IPS-15b (cell line): Measurements from ENCODE around the gene APRT.
"Not testable (repeated sequence)": the region's sequence is repeated elsewhere in the genome, so short reads cannot be mapped to it uniquely, and the experiment has no call there.

Source experiments
- H3K27me3 ChIP-seq: one replicate; pipeline ENCODE4 v1.6.1; 2013; ENCODE audit warnings: low read length; ENCODE audit not compliant: control insufficient read depth, insufficient read depth
- H3K36me3 ChIP-seq: one replicate; pipeline ENCODE4 v1.6.1; 2013; ENCODE audit warnings: low read length; ENCODE audit not compliant: control insufficient read depth, insufficient read depth
- H3K4me1 ChIP-seq: one replicate; pipeline ENCODE4 v1.6.1; 2013; ENCODE audit warnings: mild to moderate bottlenecking, low read length; ENCODE audit not compliant: control insufficient read depth, insufficient read depth
- H3K4me3 ChIP-seq: one replicate; pipeline ENCODE4 v1.5.1; 2013; ENCODE audit warnings: low read depth, low read length
- H3K9ac ChIP-seq: one replicate; pipeline ENCODE4 v1.6.1; 2013; ENCODE audit warnings: low read depth, mild to moderate bottlenecking, low read length
- H3K9me3 ChIP-seq: one replicate; pipeline ENCODE4 v1.6.1; 2013; ENCODE audit warnings: mild to moderate bottlenecking, low read length; ENCODE audit not compliant: control insufficient read depth, insufficient read depth

Gene APRT

DNA sequence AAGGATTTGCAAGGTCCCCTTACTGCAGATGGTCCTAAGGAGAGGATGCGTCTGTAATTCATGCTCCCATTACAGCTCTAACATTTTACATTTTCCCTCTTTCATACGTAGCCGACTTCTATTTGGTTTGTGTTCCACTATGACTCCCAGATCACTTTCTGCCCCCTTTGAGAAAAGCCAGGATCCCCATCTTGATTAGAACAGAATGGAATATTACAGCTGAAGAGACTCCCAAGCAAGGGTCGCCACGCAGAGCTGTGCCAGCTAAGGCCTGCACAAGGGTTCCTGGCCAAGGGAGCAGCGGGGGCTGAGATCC, 11.5 kb downstream of the APRT start:
- no peak overlapping the region for H3K4me3 ChIP-seq
- H3K9ac ChIP-seq: no peak overlapping the region
- no peaks in the 10 kb centered on the region for H3K9me3 ChIP-seq
- H3K4me1 ChIP-seq: no peaks in the 10 kb centered on the region
- peaks cover 10% of the 10 kb centered on the region for H3K36me3 ChIP-seq
- no peaks in the 10 kb centered on the region for H3K27me3 ChIP-seq

DNA sequence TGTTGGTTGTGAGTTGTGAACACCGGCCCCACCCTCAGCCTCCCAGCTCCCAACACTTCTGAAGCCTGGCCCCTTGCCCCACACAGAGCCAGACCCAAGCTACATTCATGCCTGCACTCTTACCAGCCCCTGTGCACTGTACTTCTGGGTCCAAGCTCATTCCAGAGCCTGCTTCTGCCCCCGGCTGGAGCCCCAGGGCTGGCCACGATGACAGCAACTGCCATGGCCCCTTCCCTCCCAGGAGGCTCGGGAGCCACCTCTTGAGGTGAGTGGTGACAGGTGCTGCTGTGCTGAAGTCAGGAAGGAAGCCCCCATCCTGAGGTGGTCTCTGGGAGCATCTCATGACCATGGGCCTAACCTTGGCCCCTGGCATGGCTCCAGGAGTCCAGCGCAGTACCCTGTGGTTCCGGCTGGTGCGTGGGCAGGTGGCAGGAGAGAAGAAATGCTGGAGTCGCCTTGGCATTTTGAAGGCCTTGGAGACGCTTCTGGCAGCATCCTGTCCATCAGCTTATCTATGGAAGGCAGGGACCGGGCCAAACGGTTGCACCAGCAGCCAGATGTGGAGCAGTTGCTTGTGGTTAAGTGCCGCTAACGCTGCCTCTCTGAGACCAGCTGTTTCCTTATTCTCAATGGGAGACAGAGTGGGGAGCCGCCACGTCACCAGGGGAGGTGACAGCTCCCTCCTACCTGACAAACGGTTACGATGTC, 12.0 kb downstream of the APRT start:
- no peak overlapping the region for H3K4me3 ChIP-seq
- no peaks in the 10 kb centered on the region for H3K27me3 ChIP-seq
- no peaks in the 10 kb centered on the region for H3K9me3 ChIP-seq
- H3K36me3 ChIP-seq: peaks cover 5% of the 10 kb centered on the region
- no peak overlapping the region for H3K9ac ChIP-seq
- H3K4me1 ChIP-seq: no peaks in the 10 kb centered on the region

DNA sequence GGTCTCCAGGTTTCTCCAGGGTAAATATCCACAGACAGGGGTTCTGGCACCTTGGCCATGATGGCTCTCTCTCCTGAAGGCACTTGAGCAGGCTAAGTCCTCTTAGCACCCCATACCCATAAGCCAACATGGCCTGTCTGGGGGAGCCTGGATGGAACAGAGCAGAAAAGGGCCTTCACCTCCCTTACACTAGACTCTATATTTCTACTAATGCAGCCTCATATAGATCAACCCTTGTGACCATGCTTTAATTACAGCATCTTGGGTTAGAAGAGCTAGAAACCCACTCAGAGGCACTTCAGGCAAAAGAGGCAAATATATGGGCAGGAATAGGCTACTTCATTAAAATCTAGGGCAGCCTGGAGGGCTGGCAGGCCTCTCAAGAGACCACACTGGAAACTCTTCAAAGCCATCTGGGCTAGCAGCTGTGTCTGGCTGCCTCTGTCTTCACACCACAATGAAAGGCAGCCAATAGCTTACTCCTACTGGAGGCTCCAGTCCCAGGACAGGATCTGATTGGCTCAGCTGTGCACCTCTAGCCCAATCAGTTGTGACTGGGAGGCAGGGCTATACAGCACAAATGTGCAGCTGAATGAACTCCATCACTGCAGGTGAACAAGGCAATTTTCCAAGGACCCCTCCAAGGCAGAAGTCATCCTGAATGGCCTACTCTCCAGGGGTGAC, 12.8 kb downstream of the APRT start:
- no peaks in the 10 kb centered on the region for H3K27me3 ChIP-seq
- H3K9me3 ChIP-seq: no peaks in the 10 kb centered on the region
- no peaks in the 10 kb centered on the region for H3K36me3 ChIP-seq
- no peak overlapping the region for H3K9ac ChIP-seq
- no peaks in the 10 kb centered on the region for H3K4me1 ChIP-seq
- H3K4me3 ChIP-seq: no peak overlapping the region

DNA sequence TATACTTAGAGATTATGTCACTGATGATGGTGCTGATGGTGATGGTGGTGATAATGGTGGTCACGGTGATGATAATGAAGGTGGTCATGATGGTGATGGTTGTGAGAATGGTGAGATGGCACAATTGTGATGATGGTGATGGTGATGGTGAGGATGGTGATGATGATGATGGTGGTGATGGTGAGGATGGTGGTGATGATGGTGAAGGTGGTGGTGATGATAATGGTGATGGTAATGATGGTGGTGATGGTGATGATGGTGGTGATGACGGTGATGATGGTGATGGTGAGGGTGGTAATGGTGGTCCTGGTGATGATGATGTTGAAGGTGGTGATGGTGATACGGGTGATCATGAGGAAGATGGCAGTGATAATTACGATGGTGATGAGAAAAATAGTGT, 13.7 kb downstream of the APRT start:
- H3K9ac ChIP-seq: no peak overlapping the region
- H3K4me3 ChIP-seq: no peak overlapping the region
- H3K36me3 ChIP-seq: no peaks in the 10 kb centered on the region
- H3K9me3 ChIP-seq: no peaks in the 10 kb centered on the region
- H3K4me1 ChIP-seq: no peaks in the 10 kb centered on the region
- no peaks in the 10 kb centered on the region for H3K27me3 ChIP-seq

DNA sequence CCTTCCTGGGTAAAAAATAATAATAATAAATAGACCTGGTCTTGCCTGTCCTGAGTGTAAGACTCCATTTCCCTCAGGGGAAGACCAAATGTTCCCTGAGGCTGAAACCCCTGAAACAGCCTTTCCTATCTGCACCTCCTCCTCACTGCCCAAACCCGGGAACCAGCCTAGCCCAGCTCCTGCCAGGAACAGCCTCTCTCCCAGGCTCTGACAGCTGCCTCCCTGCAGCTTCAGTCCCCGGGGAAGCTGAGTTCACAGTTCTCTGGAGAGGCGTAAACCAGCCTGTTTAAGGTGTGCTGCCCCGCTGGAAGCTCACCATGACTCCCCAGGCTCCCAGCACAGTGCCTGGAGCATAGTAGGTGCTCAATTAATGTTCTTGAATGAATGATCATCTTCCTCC, 15.4 kb downstream of the APRT start:
- no peak overlapping the region for H3K9ac ChIP-seq
- no peaks in the 10 kb centered on the region for H3K27me3 ChIP-seq
- H3K4me1 ChIP-seq: no peaks in the 10 kb centered on the region
- H3K9me3 ChIP-seq: no peaks in the 10 kb centered on the region
- H3K36me3 ChIP-seq: no peaks in the 10 kb centered on the region
- no peak overlapping the region for H3K4me3 ChIP-seq

- Histone ChIP-seq H3K4me3 (no peak overlapping the region), H3K36me3 (no peaks in the 10 kb centered on the region), H3K4me1 (no peaks in the 10 kb centered on the region), H3K9ac (no peak overlapping the region), H3K9me3 (no peaks in the 10 kb centered on the region), H3K27me3 (no peaks in the 10 kb centered on the region)
Measured at GRCh38 chr16:88793251-88793954, 18.3 kb downstream of the APRT start.

DNA sequence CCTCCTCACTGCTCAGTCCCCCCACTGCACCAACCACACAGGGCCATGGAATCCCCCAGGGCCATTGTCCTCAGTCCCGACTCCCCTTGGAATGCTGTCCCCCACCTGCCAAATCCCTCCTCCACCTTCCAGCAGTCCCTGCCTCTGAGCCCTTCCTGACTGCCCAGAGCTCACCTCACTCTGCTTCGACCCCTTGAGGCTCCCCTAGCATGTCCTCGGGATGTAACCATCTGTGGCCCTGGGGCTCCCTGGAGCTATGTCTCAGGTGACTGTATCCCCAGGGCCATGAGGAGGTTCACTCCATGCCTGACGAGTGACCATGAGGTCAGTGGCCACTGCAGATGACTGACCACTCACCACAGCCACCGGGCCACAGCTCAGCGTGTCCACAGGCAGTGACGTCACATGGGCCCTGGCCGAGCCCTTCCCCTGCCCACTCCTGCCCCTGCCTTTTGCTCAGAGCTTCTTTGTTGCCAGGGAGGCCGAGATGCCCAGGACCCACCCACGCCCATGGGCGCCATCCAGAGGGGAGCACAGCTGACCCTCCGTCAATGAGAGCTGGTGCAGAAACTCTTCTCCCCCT, 19.0 kb downstream of the APRT start:
- Histone ChIP-seq H3K36me3 (no peaks in the 10 kb centered on the region), H3K27me3 (no peaks in the 10 kb centered on the region), H3K9me3 (no peaks in the 10 kb centered on the region), H3K4me3 (no peak overlapping the region), H3K4me1 (no peaks in the 10 kb centered on the region), H3K9ac (no peak overlapping the region)

DNA sequence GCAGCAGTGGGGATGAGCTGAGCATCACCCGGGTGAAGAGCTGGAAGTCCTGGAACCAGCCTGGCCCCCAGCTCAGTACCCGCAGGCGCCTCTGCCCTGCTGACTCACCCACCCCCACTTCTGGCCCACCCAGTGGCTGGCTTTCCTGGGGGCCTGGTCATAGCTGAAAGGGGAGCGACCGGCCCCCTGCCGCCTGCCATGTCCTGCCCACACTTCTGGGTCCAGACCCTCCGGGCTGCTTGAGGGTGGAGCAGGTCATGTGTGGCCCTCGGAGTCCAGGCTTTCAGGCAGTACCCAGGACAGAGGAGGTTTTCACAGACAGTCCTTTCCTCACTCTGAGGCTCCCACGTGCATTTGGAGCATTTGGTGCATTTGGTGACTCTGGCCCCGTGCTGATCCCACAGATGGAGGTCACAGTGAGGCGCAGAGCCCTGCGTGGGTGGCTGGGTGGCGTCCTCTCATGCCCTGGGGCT, 19.6 kb downstream of the APRT start:
- no peaks in the 10 kb centered on the region for H3K4me1 ChIP-seq
- H3K9me3 ChIP-seq: no peaks in the 10 kb centered on the region
- no peaks in the 10 kb centered on the region for H3K27me3 ChIP-seq
- no peaks in the 10 kb centered on the region for H3K36me3 ChIP-seq
- no peak overlapping the region for H3K9ac ChIP-seq
- H3K4me3 ChIP-seq: no peak overlapping the region

GRCh38 chr16:88790312-88791211, 21.2 kb downstream of the APRT start:
- no peak overlapping the region for H3K9ac ChIP-seq
- H3K4me3 ChIP-seq: no peak overlapping the region
- no peaks in the 10 kb centered on the region for H3K4me1 ChIP-seq
- no peaks in the 10 kb centered on the region for H3K9me3 ChIP-seq
- no peaks in the 10 kb centered on the region for H3K36me3 ChIP-seq
- H3K27me3 ChIP-seq: no peaks in the 10 kb centered on the region

DNA sequence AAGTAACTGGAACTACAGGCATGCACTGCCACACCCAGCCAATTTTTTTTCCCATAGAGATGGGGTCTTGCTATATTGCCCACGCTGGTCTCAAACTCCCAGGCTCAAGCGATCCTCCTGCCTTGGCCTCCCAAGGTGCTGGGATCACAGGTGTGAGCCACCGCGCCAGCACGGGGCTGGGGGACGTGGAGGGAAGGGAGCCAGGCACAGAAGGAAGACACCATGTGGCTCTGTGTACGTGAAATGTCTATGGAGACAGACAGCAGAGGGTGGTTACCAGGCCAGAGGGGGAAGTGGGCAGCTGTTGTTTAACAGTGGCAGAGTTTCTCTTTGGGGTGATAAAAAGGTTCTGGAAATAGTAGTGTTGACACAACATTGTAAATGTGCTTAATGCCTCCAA, 22.1 kb downstream of the APRT start:
- Histone ChIP-seq H3K4me3 (no peak overlapping the region), H3K9ac (no peak overlapping the region), H3K9me3 (no peaks in the 10 kb centered on the region), H3K27me3 (no peaks in the 10 kb centered on the region), H3K4me1 (no peaks in the 10 kb centered on the region), H3K36me3 (no peaks in the 10 kb centered on the region)

GRCh38 chr16:88788749-88789148, 23.0 kb downstream of the APRT start:
- H3K36me3 ChIP-seq, H3K27me3 ChIP-seq, H3K4me3 ChIP-seq, H3K9ac ChIP-seq, H3K9me3 ChIP-seq, H3K4me1 ChIP-seq: not testable (repeated sequence)
